Suprapubic skin (tissue), 4 donors: ENCODE measurements around the gene RPUSD3.

Experiments used
- POLR2A ChIP-seq, 2 donors: fragments of 450-650 bp; IDR thresholded peaks; one replicate each; pipeline ENCODE4 v1.6.1; 2017; ENCODE audit warnings: antibody characterized with exemption in 2 of 2, mild to moderate bottlenecking in 2 of 2, moderate library complexity in 2 of 2
- POLR2AphosphoS5 ChIP-seq, 3 donors: sonication (generic); formaldehyde crosslinking; IDR thresholded peaks; one replicate each; pipeline ENCODE4 v1.6.1; 2017; ENCODE audit warnings: antibody characterized with exemption in 3 of 3
- TF ChIP-seq, protein P1 (sequence below), 2 donors: fragments of 200-600 bp in 1 of 2; fragments of 450-650 bp in 1 of 2; sonication (generic) in 1 of 2; IDR thresholded peaks; one replicate each; pipeline ENCODE4 v1.5.1; 2016 to 2019; ENCODE audit warnings: antibody characterized with exemption in 2 of 2, mild to moderate bottlenecking in 1 of 2, moderate library complexity in 1 of 2

DNA sequence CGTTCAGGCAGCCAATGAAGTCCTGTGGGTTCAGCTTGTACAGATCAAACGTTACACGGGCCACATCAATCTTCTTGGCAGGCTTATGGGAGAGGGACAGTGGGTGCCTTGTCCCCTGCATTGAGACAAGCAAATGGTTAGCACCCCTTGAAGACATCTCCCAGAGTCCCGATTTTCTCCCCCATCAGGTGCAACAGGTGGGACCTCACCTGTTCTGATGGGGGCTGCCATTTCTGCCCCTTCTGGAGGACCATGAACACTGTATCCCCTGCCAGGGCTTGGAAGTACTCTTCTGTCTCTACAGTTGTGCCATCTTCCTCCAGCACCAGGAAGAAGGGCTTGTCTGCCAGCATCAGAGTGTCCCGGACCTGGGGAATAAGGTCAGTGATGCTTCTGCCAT lies 26.1 kb upstream of the RPUSD3 start:
- TF ChIP-seq POLR2A (IDR thresholded peaks at IDR 0.05), result no peak
- TF ChIP-seq, protein P1, sequence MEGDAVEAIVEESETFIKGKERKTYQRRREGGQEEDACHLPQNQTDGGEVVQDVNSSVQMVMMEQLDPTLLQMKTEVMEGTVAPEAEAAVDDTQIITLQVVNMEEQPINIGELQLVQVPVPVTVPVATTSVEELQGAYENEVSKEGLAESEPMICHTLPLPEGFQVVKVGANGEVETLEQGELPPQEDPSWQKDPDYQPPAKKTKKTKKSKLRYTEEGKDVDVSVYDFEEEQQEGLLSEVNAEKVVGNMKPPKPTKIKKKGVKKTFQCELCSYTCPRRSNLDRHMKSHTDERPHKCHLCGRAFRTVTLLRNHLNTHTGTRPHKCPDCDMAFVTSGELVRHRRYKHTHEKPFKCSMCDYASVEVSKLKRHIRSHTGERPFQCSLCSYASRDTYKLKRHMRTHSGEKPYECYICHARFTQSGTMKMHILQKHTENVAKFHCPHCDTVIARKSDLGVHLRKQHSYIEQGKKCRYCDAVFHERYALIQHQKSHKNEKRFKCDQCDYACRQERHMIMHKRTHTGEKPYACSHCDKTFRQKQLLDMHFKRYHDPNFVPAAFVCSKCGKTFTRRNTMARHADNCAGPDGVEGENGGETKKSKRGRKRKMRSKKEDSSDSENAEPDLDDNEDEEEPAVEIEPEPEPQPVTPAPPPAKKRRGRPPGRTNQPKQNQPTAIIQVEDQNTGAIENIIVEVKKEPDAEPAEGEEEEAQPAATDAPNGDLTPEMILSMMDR (IDR thresholded peaks at IDR 0.05), result no peak
- no peak for TF ChIP-seq POLR2AphosphoS5 (IDR thresholded peaks at IDR 0.05)
